ENCODE results near the gene SYNJ2BP.
A peak's percentile ranks its signal among the peaks of the same experiment; 100 is the strongest.
"Not testable (repeated sequence)": the region's sequence is repeated elsewhere in the genome, so short reads cannot be mapped to it uniquely, and the experiment has no call there.

Gene SYNJ2BP, protein sequence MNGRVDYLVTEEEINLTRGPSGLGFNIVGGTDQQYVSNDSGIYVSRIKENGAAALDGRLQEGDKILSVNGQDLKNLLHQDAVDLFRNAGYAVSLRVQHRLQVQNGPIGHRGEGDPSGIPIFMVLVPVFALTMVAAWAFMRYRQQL

DNA sequence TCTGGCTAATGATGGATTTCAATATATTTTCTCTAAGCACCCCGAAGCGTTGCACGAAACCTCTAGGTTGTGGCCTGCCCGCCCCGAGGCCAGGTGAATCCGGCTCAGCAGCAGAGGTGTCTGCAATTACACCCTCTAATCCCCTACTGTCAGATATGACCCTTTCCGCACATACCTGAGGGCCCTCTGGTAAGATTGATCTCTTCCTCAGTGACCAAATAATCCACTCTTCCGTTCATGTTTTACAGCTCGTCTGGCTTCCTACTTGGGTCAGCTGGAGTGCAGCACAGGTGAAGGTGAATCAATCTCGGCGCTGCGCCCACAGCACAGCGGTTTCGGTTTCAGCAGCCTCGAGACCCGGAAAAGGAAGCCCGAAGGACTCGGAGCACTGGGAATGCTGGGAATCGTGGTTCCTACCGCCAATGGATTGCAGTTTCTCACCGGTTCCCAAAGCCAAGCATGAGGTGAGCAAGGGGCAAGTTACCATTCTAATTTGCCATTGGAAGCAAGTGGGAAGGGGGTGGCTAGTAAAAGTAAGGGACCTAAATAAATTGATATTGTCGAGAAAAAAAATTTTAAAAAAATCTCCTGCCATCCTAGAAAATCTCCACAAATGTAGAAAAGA, at the start of gene SYNJ2BP:
Gene SYNJ2BP (minus strand): TSS at position 366 of the 625 bp plus-strand sequence. CDS start 127 bp downstream, at position 239.
- peak; percentile 68 for DNase-seq

DNA sequence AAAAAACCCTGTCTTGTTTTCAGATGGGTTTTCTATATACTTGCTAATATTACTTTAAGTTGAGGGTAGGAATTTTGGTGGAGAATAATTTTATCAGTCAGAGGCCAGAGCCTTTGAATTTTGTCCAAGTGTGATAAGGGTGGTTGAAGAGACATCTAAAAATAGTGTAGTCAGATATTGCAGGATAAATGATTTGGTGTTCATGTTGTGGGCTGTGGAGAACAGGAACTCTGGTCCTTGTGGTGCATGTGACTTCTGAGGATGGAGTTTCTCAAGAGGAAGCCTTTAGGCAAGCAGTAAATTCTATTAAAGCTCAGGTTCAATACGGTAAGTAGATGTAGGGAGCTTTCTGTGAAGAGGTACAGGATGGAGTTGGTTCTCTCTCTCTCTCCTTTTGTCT, 37.8 kb upstream of the SYNJ2BP start:
- DNase-seq = no peak

DNA sequence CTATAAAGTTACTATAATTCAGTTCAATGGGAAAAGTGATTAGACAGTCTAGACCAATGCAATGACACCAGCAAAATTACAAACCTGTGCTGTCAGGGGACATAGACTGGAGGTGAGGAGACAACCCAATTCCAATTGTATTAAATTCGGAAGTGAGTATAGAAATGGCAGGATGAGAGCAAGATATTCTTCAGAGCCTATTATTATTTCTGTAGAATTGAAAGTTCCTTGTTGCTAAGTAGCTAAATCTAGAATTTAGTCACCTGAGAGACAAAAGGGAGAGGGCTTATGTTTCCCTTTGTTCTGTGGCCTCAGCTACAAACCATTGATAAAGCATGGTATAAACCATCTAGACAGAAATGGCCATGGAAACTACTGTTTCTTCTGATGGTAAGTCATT, 35.0 kb upstream of the SYNJ2BP start, which contains the start of gene ADAM21:
Gene ADAM21 (plus strand): TSS at position 301 of the 400 bp plus-strand sequence. CDS start 5,326 bp downstream, outside the sequence.
- no peak for DNase-seq

DNA sequence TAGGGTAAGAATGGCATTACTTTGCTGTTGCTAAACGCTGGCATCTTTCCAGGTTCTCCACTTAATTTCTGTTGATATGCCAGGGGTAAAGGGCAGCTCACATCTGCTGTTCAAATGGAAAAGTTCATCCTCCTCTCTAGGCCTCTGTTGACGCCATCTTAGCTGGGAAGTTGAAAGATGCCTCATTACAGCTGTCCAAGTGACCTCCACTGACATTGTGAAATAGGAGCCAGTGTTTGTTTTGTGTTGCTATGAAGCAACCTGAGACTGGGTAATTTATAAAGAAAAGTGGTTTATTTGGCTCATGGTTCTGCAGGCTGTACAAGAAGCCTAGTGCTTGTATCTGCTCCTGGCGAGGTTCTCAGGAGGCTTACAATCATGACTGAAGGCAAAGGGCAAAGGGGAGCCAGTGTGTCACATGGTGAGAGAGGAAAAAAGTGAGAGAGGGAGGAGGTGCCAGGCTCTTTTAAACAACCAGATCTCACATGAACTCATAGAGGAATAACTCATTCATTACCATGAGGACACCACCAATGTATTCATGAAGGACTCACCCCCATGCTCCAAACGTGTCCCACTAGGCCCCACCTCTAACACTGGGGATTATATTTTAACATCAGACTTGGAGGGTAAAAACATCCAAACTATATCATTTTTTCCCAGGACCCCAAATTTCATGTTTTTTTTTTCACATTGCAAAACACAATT, 31.9 kb upstream of the SYNJ2BP start:
- DNase-seq = no peak

DNA sequence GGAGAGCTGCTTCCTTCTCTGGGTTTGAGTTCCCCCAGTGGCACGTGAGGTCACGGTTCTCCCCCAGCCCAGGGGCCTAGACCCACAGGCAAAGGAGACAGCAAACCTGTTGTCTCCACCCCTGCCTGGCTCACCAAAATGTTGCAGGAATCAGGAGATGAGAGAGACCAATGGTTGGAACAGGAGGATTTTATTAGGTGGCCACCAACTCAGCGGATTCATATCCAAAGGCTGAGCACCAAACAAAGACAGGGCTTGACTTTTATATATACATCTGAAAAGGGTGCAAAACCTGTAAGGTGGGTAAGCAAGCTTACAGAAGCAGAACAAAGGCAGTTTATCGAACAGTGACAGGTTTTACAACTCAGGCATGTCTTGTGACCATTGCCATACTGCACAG, 25.9 kb upstream of the SYNJ2BP start:
- DNase-seq = no peak

DNA sequence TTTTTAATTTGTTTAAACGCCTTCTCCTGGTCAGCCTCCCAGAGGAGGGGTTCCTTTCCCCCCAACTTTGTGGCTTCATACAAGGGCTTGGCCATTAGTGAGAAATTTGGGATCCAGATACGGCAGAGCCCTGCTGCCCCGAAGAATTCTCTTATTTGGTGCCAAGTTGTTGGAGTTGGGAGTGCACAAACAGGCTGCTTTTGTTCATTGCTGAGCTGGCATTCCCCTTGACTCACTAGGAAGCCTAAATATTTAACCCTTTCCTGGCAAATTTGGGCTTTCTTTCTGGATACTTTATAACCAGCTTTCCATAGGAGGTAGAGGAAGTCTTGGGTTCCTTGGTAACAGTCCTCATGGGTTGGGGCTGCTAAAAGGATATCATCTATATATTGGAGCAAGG, 24.8 kb upstream of the SYNJ2BP start:
- no peak for DNase-seq

DNA sequence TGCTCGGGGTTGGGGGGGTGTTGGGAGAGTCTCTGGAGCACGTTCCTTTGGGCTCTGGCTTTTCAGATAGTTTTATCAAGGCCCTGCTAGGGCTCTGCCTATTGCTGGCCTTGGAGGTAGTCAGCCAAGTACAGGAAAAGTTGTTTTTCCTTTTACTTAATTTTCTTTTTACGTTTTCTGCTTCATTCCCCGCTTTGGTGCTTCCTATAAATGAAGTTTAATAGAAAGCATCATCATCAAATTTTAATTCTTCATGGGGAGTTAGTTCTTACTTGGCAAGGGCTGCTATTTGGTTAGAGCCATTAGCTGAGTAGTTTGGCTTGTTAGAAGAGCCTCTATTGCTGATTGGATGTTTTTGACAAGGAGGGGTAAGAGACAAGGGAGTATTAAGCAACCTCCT, 20.0 kb upstream of the SYNJ2BP start:
- DNase-seq = no peak

DNA sequence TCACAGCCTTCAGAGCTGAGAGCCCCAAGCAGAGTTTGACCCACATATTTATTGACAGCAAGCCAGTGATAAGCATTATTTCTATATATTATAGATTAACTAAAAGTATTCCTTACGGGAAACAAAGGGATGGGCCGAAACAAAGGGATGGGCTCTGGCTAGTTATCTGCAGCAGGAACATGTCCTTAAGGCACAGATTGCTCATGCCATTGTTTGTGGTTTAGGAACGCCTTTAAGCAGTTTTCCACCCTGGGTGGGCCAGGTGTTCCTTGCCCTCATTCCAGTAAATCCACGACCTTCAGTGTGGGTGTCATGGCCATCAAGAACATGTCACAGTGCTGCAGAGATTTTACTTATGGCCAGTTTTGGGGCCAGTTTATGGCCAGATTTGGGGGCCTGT, 9.7 kb upstream of the SYNJ2BP start:
- not testable (repeated sequence) for DNase-seq

DNA sequence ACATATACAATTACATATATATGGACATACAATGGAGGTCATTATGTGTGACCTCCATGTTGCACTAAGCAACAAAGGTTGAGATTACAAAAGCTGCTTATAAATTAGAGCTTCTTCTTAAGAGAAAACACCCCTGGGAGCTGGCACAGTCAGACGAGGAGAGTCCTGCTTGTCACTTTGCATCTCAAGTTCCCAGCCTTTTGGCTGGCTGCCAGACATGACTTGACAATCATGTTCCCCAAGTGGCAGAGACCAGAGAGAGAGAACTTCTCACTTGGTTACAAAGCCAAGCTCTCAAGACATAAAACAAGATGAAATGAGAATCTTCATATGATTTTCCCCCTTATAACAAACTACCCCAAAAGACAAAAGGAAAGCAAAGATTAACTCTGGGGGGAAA, 8.5 kb upstream of the SYNJ2BP start:
- no peak for DNase-seq

DNA sequence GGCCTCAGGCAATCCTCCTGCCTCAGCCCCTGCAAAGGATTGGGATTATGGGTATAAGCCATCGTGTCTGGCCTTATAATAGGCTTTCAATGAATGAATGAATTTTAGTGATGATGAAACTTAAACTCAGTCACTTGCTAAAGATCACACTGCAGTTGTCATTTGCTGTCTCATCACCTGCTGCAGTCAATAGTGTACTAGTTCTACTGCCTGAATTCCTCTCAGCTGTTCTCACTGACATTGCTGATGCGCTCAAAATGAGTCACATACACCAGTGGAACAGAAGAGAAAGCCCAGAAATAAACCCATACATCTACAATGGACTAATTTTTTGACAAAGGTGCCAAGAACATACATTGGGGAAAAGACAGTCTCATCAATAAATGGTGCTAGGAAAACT, 5.6 kb upstream of the SYNJ2BP start:
- DNase-seq = no peak

DNA sequence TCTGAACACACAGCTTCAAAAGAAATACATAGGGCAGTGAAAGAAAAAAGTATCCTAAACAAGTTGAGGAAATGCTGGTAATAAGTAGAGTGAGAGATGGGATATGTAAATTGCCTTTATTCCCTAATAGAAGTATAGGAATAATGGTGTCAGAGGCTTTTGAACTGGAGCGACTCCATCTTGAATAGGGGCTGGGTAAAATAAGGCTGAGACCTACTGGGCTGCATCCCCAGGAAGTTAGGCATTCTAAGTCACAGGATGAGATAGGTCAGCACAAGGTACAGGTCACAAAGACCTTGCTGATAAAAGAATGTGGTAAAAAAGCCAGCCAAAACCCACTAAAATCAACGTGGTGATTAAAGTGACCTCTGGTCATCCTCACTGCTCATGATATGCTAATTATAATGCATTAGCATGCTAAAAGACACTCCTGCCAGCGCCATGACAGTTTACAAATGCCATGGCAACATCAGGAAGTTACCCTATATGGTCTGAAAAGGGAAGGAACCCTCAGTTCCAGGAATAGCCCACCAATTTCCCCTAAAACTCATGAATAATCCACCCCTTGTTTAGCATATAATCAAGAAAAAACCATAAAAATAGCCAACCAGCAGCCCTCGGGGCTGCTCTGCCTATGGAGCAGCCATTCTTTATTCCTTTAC, 2.5 kb upstream of the SYNJ2BP start:
- DNase-seq = not testable (repeated sequence)

DNA sequence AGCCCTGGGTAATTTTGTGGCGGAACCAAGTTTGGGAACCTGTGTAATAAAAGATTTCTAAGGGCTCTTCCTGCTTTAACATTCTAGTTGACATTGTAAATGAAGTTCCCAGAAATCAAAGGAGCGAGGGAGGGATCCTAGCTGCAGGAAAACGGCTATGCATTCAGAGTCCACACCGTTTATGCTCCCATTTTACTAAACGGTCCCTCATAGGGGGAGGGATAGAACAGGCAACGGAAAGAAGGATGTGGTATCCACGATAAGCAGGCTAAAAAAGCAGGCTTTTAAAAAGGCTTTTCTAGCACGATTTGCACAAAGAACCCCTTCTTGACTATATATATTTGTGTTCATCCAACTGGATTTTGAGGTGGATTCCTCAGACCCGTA, 559 bp downstream of the SYNJ2BP start:
- DNase-seq = no peak

DNA sequence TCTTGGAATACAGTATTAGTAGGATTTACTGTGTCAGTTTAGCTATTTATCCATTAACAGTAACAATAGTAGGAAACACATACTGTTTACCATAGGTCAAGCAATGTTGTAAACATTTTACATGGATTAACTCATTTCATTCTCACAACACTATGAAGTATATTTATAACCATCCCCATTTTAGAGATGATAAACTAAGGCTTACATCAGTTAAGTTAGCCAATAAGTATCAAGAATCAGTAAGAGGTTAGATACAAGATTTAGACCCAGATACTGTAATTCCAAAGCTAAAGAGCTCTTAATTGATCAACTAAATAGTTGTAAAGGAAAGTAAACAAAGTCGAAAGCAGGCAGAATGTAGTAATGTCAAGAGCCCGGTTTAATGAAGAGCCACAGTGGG, 1.1 kb downstream of the SYNJ2BP start:
- DNase-seq = no peak

DNA sequence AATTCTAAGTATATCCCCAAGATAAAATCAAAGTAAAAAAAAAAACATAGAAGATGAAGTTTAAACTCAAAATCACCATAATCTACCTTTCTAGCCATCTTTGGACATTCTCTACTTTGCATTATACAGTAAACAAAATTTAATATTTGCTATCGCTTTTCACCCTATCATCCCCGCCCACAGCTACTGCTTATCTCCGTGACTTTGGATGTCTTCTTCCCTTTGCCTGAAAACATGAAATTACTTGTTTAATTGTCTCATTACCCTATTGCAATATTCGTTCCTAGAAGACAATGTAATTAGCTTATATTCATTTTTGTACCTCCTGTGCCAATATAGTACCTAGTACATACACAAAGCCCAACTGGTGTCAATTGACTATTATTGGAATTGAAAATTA, 9.3 kb downstream of the SYNJ2BP start:
- DNase-seq = no peak

DNA sequence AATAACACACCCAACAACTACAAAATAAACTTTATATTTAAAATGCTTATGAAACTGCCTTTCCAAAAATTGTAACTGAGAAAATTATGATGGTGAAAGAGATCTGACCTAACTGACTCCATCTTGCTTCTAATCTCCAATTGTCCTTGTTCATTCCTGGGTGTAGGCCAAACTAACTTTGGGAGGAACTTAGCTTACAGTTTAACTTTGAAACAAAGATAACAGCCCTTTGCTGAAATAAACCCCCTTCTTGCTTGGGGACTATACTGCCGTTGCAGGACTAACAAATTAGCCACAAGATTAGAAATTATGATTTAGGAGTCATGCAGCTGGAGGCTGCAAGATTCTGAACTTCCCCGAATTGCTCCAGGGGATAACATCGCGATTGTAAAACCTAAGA, 10.7 kb downstream of the SYNJ2BP start:
- DNase-seq = not testable (repeated sequence)

DNA sequence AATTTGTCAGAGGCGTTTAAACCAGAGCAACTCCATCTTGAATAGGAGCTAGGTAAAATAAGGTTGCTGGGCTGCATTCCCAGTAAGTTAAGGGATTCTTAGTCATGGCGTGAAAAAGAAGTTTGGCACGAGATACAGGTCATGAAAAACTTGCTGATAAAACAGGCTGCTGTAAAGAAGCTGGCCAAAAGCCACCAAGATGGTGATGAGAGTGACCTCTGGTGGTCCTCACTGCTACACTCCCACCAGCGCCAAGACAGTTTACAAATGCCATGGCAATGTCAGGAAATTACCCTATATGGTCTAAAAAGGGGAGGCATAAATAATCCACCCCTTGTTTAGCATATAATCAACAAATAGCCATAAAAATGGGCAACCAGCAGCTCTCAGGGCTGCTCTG, 13.6 kb downstream of the SYNJ2BP start:
- not testable (repeated sequence) for DNase-seq

DNA sequence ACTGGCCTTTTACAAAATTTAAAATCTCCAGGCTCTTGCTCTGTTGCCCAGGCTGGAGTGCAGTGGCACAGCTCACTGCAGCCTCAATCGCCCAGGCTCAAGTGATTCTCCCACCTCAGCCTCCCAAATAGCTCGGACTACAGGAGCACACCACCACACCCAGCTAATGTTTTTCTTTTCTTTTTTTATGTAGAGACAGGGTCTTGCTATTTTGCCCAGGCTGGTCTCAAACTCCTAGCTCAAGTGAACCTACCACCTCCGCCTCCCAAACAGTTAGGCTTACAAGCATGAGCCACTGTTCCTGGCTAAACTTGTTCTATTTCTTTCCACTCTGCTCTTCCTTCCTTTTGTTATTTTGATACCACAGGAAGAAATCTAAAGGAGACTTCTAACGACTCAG, 15.2 kb downstream of the SYNJ2BP start:
- DNase-seq = no peak

DNA sequence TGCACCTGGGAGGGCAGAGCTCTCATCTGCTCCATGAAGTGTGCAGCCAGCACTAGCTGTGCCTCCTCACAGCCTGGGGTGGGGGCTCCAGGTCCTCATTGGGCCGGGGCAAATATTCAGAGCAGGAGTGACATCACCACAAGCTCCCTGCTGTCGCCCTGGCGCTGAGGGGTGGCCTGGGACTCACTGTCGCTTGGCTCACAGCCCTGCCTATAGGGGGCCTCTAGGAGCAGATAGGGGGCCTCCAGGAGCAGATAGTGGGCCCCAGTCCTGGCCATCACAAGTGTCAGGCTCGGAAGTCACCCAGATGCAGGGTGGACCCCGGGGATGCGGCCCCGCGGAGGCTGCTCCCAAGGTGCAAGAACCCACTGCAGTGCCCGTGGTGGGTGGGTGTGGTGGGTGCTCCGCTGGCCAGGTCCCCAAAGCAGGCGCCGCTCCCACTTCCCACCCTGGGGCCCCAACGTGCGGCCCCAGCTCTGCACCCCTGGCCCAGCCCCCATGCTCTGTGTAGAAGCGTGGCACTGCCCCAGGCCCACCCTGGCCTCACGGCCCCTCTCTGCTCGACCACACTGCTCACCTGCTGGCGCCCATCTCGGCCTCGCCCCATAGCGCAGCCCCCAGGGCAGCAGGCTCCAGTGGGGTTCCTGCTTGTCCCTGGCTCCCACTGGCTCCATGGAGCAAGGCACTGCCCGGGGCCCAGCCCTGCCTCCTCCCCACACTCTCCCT, 18.0 kb downstream of the SYNJ2BP start:
- no peak for DNase-seq

DNA sequence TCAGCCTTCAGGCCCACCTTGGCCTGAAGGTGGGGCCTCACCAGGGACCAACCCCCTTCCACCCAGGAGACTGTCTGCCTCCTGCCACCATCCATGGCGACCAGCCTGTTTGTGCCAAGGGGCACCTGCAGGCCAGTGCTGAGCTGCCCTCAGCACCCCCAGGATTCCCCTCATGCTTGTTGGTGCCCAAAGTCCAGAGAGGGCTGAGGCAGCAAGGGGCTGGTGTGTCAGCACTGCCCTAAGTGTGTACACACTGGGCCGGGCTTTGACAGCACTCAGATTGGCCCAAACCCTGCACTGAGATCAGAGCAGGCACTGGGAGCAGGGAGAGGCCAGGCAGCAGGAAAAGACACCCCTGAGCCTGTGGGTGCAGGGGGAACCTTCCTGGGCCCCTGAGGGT, 18.6 kb downstream of the SYNJ2BP start:
- no peak for DNase-seq

DNA sequence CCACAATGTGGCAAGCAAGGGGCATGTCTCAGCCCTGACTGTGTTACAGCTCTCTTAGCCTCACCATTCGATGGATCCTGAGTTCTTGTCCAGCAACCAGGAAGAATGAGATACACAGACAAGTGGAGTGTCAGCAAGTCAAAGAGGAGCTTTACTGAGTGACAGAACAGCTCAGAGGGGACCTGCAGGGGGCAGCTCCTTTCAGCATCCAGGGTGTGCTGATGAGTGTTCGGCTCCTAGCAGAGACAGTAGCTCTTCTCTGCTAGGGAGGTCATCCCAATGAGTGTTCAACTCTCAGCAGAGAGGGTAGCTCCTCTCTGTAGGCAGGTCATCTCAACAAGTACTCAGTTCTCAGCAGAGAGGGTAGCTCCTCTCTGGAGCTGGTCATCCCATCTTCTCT, 19.1 kb downstream of the SYNJ2BP start:
- DNase-seq = no peak

DNA sequence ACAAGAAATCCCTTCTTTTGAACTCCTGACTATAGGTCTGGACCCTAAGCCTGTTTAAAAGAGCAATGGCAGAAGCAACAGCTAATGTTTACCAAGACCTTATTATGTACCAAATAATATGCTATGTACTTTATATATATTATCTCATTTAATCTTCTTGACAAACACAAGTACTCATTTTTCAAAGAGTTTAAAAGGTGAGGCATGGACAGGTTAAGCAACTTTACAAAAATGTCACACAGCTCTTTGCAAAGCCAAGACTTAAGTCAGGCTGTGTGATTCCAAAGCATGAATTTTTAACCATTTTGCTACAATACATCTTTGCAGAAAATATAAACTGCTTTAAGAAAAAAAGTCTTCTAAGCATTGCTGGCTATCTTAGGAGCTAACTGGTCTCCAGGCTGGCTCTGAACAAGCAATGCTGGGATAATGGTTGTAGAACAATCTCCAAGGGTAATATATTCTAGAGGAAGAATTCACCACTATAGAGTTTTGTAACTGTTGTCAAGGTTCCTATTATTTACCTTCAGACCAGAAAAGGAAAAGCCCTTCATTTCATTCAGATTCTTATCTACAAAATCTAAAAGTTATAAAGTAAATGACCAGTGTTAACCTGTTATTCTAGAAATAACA, 22.1 kb downstream of the SYNJ2BP start:
- DNase-seq = no peak

DNA sequence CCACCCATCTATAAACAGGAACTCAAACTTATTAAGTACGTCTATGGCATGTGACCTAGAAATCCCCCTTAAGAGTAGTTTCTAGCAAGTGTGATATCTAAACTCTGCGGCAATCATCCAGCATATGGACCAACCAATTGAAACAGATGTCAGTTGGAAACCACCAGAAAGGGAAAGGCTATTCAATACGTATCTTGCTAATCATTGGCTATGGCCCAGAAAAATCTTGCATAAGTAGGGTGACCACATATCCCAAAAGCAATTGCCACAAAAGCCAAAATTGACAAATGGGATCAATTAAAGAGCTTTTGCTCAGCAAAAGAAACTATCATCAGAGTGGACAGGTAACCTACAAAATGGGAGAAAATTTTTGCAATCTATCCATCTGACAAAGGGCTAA, 24.2 kb downstream of the SYNJ2BP start:
- DNase-seq = no peak
